ENCODE results near the gene COX17.
A peak's percentile ranks its signal among the peaks of the same experiment; 100 is the strongest.
"Not testable (repeated sequence)": the region's sequence is repeated elsewhere in the genome, so short reads cannot be mapped to it uniquely, and the experiment has no call there.

The COX17 gene

DNA sequence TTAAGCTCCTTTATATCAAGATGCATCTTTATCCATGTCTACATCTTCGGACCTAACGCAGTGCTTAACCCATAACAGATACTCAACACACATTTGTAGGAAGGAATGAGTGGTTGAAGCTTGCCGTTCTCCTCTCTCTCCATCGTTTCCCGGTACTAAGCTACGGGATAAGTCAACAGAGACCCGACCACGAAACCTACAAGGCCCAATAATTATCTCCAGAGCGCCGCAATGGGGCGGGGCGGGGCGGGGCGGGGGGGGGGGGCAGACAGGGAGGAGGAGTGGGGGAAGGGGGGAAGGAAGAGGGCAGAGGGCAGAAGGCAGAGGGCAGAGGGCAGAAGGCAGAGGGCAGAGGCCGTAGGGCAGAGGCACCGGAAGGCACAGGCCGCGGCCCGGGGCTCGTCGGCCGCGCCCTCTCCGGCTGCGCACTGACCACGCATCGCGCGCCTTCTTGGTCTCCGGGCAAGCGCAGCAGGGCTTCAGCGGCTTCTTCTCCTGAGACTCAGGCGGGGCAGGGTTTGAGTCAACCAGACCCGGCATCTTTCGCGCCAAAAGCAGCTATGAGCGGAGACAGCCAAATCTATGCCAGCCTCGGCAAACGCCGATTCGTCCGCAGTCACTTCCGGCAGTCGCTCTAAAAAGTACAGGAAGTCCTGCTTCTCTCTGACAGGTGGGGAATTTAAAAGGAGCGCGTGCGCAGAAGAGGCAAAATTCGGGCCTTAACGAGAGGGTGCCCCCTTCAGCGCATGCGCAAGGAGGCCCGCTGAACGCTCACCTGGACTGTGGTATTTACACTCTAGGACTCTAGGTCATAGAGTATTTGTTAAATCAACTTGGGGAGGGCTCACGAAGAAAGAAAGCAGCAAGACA is at the start of gene COX17:
COX17 (minus strand) TSS at position 636 of the 870 bp plus-strand sequence; CDS start at position 540, 96 bp downstream.
- DNase-seq: peak; percentile 99

GRCh38 chr3:119726909-119727308 is 49.7 kb upstream of the COX17 start:
- no peak for DNase-seq

GRCh38 chr3:119723022-119723421 is 45.8 kb upstream of the COX17 start:
- no peak for DNase-seq

GRCh38 chr3:119717520-119717919 is 40.3 kb upstream of the COX17 start:
- DNase-seq: no peak

DNA sequence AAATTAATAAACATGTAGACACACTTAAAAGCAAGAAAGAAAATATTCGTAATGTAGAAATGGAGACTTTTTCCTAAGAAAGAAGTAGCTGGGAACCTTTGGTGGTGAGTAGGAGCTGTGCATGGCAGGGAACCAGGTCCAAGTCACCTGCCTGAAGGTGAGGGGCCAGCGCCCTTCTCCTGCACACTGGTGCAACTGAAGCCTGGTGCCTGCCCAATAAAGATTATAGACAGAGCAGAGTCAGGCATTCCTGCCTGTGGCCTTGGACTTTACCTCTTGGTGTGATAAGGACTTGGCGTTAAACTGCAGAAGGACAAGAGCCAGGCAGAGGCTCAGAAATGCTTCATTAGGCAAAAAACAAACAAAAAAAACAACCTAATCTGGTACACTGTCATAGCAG is 39.8 kb upstream of the COX17 start:
- DNase-seq: no peak

GRCh38 chr3:119715105-119715504 is 37.9 kb upstream of the COX17 start:
- DNase-seq: no peak

DNA sequence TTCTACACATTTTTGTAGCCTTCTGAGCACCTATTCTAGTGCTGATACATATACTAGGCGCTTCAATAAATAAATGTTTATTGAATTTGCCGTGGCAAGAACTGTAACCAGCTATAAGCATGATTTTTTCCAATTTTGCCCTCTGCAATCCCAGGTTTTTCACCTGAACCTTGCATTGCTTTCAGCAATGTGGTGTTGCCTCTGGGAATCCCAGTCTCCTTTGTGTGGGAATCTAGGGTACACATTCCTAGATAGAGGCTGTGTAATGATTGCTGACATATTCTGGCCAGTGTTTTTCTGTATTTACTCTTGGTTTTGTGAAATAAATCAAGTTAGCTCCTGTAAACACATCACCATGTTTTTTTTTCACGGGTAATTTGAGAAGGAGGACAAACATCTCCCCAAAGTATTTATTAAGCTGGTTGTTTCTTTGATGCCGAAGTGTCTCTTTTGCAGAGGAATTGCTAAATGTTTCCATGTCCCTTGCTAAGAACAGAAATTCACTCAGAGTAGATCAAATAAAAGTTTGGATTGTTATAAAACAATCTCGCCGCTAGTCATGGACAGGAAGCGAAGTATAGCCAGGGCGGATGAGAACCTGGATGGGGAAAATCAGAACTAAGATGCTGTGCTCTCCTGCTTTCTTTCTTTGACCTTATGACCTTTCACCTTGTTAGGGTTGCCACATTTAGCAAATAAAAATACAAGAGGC is 26.8 kb upstream of the COX17 start:
- DNase-seq: no peak

DNA sequence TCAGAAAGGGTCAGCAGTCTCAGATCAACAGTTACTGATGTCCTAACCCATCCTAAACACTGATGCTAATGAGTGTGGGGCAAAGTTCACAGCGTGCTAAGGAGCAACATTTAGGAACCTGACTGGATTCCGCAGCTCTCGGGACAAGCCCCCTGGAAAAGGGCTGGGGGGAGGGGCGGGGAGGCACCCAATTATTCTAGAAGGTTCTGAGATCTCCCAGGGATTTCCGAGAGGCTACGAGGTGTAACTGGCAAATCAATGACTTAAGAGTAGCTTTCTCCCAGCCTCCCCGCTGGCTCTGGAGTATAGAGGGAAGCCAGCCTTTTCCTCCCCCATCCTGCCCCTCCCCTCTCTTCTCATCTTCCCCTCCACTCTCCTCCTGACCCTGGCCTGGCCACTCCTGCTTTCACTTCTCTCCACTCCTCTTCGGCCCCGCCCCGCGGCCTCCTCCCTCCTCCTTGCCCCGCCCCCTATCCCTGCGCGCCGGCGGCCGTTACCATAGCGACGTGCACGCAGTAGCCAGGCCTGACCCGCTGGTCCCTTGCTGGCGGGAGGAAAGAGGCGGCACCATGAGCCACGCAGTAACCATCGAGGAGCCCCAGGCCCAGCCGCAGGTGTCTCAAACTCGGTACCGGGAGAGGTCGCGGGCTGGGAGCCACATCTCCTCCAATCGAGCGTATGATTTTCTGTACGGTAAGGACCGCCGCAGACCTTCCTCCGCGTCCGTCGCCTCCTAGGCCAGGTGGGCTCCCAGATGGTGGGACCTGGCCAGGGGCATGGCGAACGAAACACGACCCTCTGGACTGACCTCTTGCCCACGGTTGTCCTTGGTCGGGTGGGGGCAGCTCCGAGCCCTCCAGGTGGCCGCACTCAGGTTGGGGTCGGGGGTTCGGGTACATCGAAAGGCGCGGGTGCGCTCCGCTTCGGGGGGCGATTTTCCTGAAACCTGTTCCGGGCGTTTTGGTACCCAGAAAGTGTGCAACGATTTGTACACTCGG is 25.6 kb upstream of the COX17 start, which contains the start of gene CFAP91:
CFAP91 (plus strand) TSS at position 493 of the 998 bp plus-strand sequence; CDS start at position 570, 77 bp downstream.
- peak; percentile 91 for DNase-seq

DNA sequence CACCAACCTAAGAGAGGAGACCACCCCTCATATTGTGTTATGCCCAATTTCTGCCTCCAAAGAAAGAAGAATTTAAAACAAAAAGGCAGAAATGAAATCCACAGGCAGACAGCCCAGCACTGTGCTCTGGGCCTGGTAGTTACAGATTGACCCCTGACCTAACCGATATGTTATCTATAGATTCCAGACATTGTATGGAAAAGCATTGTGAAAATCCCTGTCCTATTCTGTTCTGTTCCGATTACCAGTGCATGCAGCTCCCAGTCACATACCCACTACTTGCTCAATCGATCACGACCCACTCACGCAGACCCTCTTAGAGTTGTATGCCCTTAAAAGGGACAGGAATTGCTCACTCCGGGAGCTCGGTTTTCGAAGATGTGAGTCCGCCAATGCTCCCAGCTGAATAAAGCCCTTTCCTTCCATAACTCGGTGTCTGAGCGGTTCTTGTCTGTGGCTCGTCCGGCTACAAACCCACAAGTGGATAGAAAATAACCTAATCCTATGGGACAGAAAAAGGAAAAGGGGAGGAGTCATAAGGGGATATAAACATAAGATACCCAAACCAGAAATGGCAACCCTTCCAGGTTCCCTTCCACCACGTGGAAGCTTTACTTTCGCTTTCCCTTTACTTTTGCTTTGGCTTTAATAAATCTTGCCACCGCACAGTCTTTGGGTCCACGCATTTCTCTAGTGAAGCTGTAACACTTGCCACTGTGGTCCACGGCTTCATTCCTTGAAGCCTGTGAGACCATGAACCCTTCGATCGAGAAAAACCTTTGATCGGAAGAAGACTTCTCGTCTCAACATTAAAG is 23.9 kb upstream of the COX17 start:
- no peak for DNase-seq

GRCh38 chr3:119700269-119700919 is 23.2 kb upstream of the COX17 start:
- no peak for DNase-seq

- no peak for DNase-seq
Observed at GRCh38 chr3:119697394-119697793, 20.2 kb upstream of the COX17 start.

DNA sequence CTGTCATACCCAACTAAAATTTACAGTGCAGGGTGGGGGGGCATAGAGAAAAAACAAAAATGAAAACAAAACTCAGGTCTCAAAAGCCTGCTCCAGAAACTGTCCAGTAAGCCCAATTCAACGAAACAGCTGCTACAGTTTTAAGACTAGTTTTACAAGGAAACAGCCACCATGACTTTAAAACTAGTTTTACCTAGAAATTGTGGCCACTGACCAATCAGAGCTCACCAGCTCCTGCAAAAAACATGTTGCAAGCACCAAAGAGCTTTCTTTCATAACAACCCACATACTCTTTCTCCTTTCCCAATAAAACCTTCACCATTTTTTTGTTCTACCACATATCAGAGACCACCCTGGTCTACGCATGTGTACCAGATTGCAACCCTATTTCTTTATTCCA is 18.3 kb upstream of the COX17 start:
- peak; percentile 21 for DNase-seq

- peak; percentile 34 for DNase-seq
Observed at GRCh38 chr3:119690043-119690656, 12.9 kb upstream of the COX17 start.

DNA sequence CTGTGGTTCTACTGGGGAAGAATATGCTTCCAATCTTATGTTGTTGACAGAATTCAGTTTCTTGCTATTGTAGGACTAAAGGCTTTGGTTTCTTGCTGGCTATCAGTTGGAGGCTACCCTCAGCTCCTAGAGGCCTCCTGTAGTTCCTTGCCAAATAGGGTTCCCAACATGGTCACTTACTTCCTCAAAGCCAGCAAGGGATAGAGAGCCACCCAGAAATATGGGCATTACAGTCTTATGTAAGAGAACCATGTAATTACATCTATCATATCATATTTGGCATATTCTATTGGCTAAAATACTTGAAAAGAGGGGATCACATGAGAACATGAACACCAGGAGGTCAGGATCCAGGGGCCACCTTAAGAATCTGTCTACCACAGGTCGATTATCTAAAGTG is 6.2 kb upstream of the COX17 start:
- no peak for DNase-seq

DNA sequence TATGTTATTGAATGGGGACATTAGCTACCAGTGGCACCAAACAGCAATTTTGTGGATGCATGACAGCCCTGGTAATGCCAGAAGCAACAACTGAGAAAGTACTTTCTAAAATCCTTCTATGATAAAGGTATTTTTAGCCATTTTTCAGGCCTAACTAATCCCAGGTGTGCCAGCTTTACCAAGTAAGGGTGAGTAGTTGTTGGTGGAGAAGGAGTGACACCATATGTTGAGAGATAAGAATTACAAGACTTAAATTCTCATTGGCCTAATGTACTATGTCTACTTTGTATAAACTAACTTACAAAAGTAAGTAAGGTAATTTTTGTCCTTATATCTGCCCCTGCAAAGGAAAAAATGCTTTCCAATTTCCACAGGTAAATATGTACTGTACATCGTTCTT is 4.1 kb upstream of the COX17 start:
- peak; percentile 25 for DNase-seq

- DNase-seq: no peak
Observed at GRCh38 chr3:119679874-119680273, 2.7 kb upstream of the COX17 start.

DNA sequence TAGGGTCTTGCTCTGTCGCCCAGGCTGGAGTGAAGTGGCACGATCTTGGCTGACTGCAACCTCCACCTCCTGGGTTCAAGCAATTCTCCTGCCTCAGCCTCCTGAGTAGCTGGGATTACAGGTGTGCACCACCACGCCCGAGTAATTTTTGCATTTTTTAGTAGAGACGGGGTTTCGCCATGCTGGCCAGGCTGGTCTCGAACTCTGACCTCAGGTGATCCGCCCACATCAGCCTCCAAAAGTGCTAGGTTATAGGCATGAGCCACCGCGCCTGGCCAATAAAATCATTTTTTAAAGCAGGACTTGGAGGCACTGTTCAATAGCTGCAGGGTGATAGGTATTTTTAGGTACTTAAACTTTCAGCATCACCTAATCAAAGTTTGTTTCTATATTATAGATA is 1.0 kb upstream of the COX17 start:
- DNase-seq: not testable (repeated sequence)

DNA sequence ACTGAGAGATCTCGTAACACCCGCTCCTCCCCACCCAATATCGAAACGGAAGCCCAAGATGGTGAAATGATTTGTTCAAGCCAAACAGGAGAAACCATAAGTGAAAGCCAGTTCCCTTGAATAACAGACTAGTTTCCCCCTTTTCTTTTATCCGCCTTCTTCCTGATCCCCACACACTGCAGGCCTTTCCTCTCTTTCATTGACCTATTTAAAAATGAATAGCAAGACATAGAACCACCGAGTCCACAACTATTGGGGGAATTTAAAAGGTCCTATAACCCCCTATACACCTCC is 382 bp upstream of the COX17 start:
- DNase-seq: no peak

DNA sequence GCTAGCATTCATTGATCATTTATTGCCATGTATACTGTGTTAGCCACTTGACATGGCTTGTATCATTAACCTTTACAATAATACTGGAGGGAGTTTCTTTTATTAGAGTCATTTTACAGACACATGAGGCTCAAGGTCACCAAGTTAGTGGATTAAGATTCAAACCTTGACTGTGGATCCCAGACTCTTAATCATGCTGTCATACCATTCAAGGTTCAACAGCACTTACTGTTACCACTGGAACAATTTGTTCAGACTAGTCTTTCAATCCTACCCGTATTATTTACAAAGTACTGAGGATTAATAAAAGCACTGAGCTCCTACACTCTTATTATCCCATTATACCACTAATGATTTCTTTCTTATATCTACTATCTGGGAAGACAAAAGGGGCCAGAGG is 1.2 kb downstream of the COX17 start:
- no peak for DNase-seq

- no peak for DNase-seq
Observed at GRCh38 chr3:119675188-119675874, 1.9 kb downstream of the COX17 start.

DNA sequence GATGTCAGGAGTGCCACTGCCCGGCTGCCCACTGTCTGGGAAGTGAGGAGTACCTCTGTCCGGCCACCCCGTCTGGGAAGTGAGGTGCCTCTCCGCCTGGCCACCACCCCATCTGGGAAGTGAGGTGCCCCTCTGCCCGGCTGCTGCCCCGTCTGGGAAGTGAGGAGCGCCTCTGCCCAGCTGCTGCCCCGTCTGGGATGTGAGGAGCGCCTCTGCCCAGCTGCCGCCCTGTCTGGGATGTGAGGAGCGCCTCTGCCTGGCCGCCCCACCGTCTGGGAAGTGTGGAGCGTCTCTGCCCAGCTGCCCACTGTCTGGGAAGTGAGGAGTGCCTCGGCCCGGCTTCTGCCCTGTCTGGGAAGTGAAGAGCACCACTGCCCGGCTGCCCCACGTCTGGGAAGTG is 3.3 kb downstream of the COX17 start:
- no peak for DNase-seq

Measured in NCI-H2171 treated with DMSO at 0.1 percent for 48 hours (cell line).